Activated naive CD4-positive, alpha-beta T cell treated with anti-CD3 and anti-CD28 coated beads, Interleukin-2, amount 50 U/mL, for 24 hours (primary cell): Measurements from ENCODE around the gene IL22RA1.

Source experiments
- H3K27ac Mint-ChIP-seq: one replicate; pipeline ENCODE4 v1.8.0; 2021; ENCODE audit warnings: mild to moderate bottlenecking, mixed read lengths
- H3K27me3 Mint-ChIP-seq: one replicate; pipeline ENCODE4 v1.8.0; 2021; ENCODE audit warnings: mixed read lengths
- H3K36me3 Mint-ChIP-seq: one replicate; pipeline ENCODE4 v1.8.0; 2021; ENCODE audit warnings: mixed read lengths
- H3K4me1 Mint-ChIP-seq: one replicate; pipeline ENCODE4 v1.8.0; 2021; ENCODE audit warnings: mixed read lengths
- H3K4me3 Mint-ChIP-seq: one replicate; pipeline ENCODE4 v1.8.0; 2021; ENCODE audit warnings: mild to moderate bottlenecking, mixed read lengths
- H3K9me3 Mint-ChIP-seq: one replicate; pipeline ENCODE4 v1.8.0; 2021; ENCODE audit warnings: mixed read lengths

The IL22RA1 gene

GRCh38 chr1:24089743-24090555 is 53.0 kb downstream of the IL22RA1 start:
- Mint-ChIP-seq H3K4me3 (no peak overlapping the region), H3K4me1 (no peaks in the 10 kb centered on the region), H3K9me3 (no peaks in the 10 kb centered on the region), H3K27me3 (no peaks in the 10 kb centered on the region), H3K27ac (no peak overlapping the region), H3K36me3 (no peaks in the 10 kb centered on the region)

- Mint-ChIP-seq H3K4me3 (no peak overlapping the region), H3K4me1 (no peaks in the 10 kb centered on the region), H3K27me3 (no peaks in the 10 kb centered on the region), H3K27ac (no peak overlapping the region), H3K36me3 (no peaks in the 10 kb centered on the region), H3K9me3 (no peaks in the 10 kb centered on the region)
These were observed 53.8 kb downstream of the IL22RA1 start for GRCh38 chr1:24089027-24089742.

GRCh38 chr1:24086466-24086865 is 56.5 kb downstream of the IL22RA1 start:
- H3K4me3 Mint-ChIP-seq, result no peak overlapping the region
- no peak overlapping the region for H3K27ac Mint-ChIP-seq
- H3K4me1 Mint-ChIP-seq, result no peaks in the 10 kb centered on the region
- H3K9me3 Mint-ChIP-seq, result no peaks in the 10 kb centered on the region
- no peaks in the 10 kb centered on the region for H3K36me3 Mint-ChIP-seq
- no peaks in the 10 kb centered on the region for H3K27me3 Mint-ChIP-seq

GRCh38 chr1:24085546-24085945 is 57.4 kb downstream of the IL22RA1 start:
- Mint-ChIP-seq H3K4me3 (no peak overlapping the region), H3K9me3 (no peaks in the 10 kb centered on the region), H3K27ac (no peak overlapping the region), H3K36me3 (no peaks in the 10 kb centered on the region), H3K4me1 (no peaks in the 10 kb centered on the region), H3K27me3 (no peaks in the 10 kb centered on the region)

GRCh38 chr1:24085007-24085406 is 57.9 kb downstream of the IL22RA1 start:
- H3K36me3 Mint-ChIP-seq, result no peaks in the 10 kb centered on the region
- no peaks in the 10 kb centered on the region for H3K27me3 Mint-ChIP-seq
- H3K27ac Mint-ChIP-seq, result no peak overlapping the region
- H3K4me1 Mint-ChIP-seq, result no peaks in the 10 kb centered on the region
- H3K4me3 Mint-ChIP-seq, result no peak overlapping the region
- no peaks in the 10 kb centered on the region for H3K9me3 Mint-ChIP-seq

- no peak overlapping the region for H3K27ac Mint-ChIP-seq
- H3K27me3 Mint-ChIP-seq, result no peaks in the 10 kb centered on the region
- H3K9me3 Mint-ChIP-seq, result no peaks in the 10 kb centered on the region
- H3K4me3 Mint-ChIP-seq, result no peak overlapping the region
- no peaks in the 10 kb centered on the region for H3K36me3 Mint-ChIP-seq
- no peaks in the 10 kb centered on the region for H3K4me1 Mint-ChIP-seq
These were observed 58.9 kb downstream of the IL22RA1 start for GRCh38 chr1:24084050-24084449.

GRCh38 chr1:24082372-24082771 is 60.6 kb downstream of the IL22RA1 start:
- Mint-ChIP-seq H3K36me3 (no peaks in the 10 kb centered on the region), H3K4me3 (no peak overlapping the region), H3K27ac (no peak overlapping the region), H3K27me3 (no peaks in the 10 kb centered on the region), H3K9me3 (no peaks in the 10 kb centered on the region), H3K4me1 (no peaks in the 10 kb centered on the region)

- Mint-ChIP-seq H3K9me3 (no peaks in the 10 kb centered on the region), H3K36me3 (no peaks in the 10 kb centered on the region), H3K27me3 (no peaks in the 10 kb centered on the region), H3K4me3 (no peak overlapping the region), H3K4me1 (no peaks in the 10 kb centered on the region), H3K27ac (no peak overlapping the region)
These were observed 61.8 kb downstream of the IL22RA1 start for GRCh38 chr1:24081190-24081589.

- no peak overlapping the region for H3K4me3 Mint-ChIP-seq
These were observed 62.8 kb downstream of the IL22RA1 start for GRCh38 chr1:24080131-24080530.

GRCh38 chr1:24077278-24077978 is 65.5 kb downstream of the IL22RA1 start:
- no peaks in the 10 kb centered on the region for H3K27me3 Mint-ChIP-seq
- H3K4me1 Mint-ChIP-seq, result no peaks in the 10 kb centered on the region
- H3K9me3 Mint-ChIP-seq, result no peaks in the 10 kb centered on the region
- no peak overlapping the region for H3K27ac Mint-ChIP-seq
- H3K4me3 Mint-ChIP-seq, result no peak overlapping the region
- no peaks in the 10 kb centered on the region for H3K36me3 Mint-ChIP-seq

More at GRCh38 chr1:24080131-24080530, 62.8 kb downstream of the IL22RA1 start:
- no peaks in the 10 kb centered on the region for H3K27me3 Mint-ChIP-seq
- H3K4me1 Mint-ChIP-seq, result no peaks in the 10 kb centered on the region
- no peaks in the 10 kb centered on the region for H3K36me3 Mint-ChIP-seq
- H3K27ac Mint-ChIP-seq, result no peak overlapping the region
- no peaks in the 10 kb centered on the region for H3K9me3 Mint-ChIP-seq

GRCh38 chr1:24075946-24076345 is 67.0 kb downstream of the IL22RA1 start:
- Mint-ChIP-seq H3K4me1 (no peaks in the 10 kb centered on the region), H3K4me3 (no peak overlapping the region), H3K27me3 (no peaks in the 10 kb centered on the region), H3K9me3 (no peaks in the 10 kb centered on the region), H3K36me3 (no peaks in the 10 kb centered on the region), H3K27ac (no peak overlapping the region)

- Mint-ChIP-seq H3K36me3 (no peaks in the 10 kb centered on the region), H3K4me3 (no peak overlapping the region), H3K4me1 (no peaks in the 10 kb centered on the region), H3K27ac (no peak overlapping the region), H3K9me3 (no peaks in the 10 kb centered on the region), H3K27me3 (no peaks in the 10 kb centered on the region)
These were observed 67.4 kb downstream of the IL22RA1 start for GRCh38 chr1:24075590-24075854.

- Mint-ChIP-seq H3K9me3 (no peaks in the 10 kb centered on the region), H3K4me3 (no peak overlapping the region), H3K36me3 (no peaks in the 10 kb centered on the region), H3K27ac (no peak overlapping the region), H3K4me1 (no peaks in the 10 kb centered on the region), H3K27me3 (no peaks in the 10 kb centered on the region)
These were observed 67.9 kb downstream of the IL22RA1 start for GRCh38 chr1:24074817-24075589.

- no peak overlapping the region for H3K4me3 Mint-ChIP-seq
- no peaks in the 10 kb centered on the region for H3K9me3 Mint-ChIP-seq
- H3K27me3 Mint-ChIP-seq, result no peaks in the 10 kb centered on the region
- no peak overlapping the region for H3K27ac Mint-ChIP-seq
- no peaks in the 10 kb centered on the region for H3K36me3 Mint-ChIP-seq
- H3K4me1 Mint-ChIP-seq, result no peaks in the 10 kb centered on the region
These were observed 68.7 kb downstream of the IL22RA1 start for GRCh38 chr1:24074196-24074595.

GRCh38 chr1:24071941-24072340 is 71.0 kb downstream of the IL22RA1 start:
- Mint-ChIP-seq H3K27me3 (no peaks in the 10 kb centered on the region), H3K4me1 (no peaks in the 10 kb centered on the region), H3K9me3 (no peaks in the 10 kb centered on the region), H3K27ac (no peak overlapping the region), H3K36me3 (no peaks in the 10 kb centered on the region), H3K4me3 (no peak overlapping the region)
